GM21529 (cell line): Measurements from ENCODE around the gene SAA1.

Experiments used
- ATAC-seq: cut with Tn5 transposase; IDR thresholded peaks from one replicate; pipeline ENCODE4 v1.9.1; 2021; ENCODE audit not compliant: unreplicated experiment

SAA1 gene

DNA sequence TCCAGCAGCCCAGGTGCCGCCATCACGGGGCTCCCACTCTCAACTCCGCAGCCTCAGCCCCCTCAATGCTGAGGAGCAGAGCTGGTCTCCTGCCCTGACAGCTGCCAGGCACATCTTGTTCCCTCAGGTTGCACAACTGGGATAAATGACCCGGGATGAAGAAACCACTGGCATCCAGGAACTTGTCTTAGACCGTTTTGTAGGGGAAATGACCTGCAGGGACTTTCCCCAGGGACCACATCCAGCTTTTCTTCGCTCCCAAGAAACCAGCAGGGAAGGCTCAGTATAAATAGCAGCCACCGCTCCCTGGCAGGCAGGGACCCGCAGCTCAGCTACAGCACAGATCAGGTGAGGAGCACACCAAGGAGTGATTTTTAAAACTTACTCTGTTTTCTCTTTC lies at the start of gene SAA1:
TSS of gene SAA1 (plus strand) at position 316 of the 400 bp plus-strand sequence. CDS start 624 bp downstream, outside the sequence.
- ATAC-seq, result no peak

DNA sequence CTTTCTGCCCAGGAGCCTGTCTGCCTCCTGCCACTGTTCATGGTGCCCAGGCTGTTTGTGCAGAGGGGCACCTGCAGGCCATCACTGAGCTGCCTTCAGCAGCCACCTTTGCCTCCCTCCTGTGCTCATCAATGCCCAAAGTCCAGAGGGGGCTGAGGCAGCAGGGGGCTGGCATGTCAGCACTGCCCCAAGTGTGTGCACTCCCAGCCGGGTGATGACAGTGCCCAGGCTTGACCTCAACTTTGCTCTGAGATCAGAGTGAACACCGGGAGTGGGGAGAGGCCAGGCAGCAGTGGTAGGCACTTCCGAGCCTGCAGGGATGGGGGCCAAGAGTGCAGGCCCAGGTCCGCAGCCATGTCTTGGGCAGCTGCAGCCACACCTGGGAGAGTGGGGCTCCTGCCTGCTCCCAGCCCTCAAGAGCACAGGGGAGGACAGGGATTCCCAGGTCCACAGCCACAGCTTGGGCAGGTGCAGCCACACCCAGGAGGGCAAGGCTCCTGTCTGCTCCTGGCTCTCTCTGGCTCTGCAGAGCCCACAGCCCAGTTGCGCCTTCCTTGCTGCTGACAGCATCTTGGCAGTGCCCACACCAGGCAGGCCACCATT lies 44.7 kb upstream of the SAA1 start:
- ATAC-seq, result no peak

DNA sequence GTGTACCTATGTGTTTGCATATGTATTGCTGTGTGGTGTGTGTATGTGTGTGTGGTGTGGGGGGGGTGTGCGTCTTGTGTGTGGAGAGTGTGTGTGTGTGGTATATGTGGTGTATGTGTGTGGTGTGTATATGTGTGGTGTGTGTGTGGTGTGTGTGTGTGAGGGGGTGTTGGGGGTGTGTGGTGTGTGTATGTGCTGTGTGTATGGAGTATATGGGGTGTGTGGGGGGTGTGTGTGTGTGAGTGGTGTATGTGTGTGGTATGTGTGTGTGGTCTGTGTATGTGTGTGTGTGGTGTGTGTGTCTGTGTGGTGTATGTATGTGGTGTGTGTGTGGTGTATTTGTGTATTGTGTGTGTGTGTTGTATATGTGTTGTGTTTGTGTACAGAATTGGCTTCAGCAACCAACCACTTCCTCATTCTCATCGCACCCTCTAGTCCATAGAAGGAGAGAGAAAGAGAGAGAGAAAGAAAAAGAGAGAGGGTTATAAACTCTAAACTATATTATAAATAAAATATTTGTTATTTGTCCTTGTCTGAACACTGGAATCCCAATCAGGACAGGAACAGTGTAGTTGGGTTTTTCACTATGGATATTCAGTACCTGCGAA lies 43.1 kb upstream of the SAA1 start:
- no peak for ATAC-seq

DNA sequence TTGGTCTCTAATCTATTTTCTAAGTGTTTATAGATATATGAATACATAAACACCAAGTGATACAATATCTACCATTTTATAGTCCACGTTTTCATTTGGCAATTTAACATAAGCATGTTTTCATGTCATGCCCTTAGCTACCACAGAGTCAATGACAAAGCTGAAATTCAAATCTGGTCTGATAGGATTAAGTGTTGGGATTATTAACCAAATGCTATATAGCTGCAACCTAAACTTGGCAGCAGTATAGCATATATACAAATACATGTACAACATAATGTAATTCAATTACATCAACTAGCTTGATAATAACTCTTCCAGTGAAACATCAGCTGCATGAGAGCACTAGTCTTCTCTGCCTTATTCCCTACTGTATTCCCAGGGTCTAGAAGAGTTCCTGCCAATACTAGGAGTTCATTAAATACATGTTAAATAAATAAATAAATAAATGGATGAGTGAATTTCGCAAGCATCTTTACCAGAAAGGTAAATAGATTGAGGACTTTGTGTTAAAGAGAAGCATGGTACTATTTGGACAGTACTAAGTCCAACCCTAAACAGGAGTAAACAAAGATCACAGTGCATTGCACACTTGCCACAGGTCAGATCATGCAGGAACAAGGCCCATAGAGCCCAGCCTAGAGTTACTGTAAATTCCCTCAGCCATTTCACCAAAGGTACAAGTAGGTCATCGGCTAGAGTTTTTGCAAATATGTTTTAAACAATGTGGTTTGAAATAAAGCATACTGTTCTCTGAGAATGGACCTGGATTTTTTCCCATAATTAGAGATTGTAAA lies 42.3 kb upstream of the SAA1 start:
- no peak for ATAC-seq

DNA sequence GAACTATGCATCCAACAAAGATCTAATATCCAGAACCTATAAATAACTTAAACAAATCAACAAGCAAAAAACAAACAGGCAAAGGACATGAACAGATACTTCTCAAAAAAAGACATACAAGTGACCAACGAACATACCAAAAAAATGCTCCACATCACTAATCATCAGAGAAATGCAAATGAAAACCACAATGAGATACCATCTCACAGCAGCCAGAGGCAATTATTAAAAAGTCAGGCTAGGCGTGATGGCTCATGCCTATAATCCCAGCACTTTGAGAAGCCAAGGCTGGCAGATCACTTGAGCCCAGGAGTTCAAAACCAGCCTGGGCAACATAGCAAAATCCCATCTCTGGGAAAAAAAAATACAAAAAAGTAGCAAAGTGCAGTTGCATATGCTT lies 40.2 kb upstream of the SAA1 start:
- ATAC-seq, result no peak

DNA sequence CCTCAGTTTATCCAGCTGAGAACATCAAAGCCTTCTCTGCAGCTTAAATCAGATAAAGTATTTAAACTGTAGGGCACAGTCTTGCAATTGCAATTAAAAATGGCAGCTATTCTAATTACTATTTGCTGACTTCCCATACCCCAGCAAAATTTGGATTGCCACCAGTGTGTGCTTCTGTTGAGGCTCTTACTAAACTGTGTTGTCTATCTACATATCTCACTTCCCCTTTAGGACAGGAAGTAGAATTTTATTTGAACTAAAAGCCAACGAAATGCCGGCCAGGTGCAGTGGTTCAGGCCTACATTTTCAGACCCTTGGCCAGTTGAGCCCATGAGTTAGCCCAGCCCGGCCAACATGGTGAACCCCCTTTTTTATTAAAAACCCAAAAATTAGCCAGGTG lies 36.6 kb upstream of the SAA1 start:
- ATAC-seq, result peak; percentile 98

DNA sequence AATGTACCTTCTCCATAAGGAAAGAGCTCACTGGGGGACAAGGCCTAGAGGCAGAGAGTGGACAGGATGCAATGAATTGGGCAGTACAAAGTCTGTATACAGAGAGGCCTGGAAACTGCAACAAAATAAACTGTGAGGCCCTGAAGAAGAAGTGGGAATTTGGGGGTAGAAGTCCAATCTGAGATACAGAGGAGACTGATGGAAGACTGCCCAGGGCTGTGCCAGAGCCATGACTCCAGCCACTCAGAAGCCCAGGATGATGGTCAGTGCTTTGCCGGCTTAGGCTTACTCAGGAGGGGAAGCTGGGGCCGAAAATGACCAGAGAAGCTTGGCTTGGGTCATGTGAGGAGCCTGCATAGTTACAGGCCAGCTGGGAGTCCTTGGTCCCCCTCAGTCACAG lies 35.2 kb upstream of the SAA1 start:
- ATAC-seq, result no peak

DNA sequence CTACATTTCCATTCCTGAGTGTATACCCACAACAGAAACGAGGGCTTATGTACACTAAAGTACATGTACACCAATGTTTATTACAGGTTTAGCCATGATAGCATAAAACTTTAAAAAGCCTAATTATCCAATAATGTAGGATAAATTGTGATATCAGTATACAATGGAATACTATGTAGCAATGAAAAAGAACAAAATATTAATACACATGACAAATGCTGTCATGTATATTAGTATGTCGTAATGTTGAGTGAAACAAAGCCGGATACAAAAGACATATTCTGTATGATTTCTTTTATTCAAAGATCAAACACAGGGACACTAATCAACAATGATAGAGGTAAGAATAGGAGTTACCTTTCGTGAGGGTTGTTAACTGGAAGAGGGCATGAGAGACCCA lies 32.2 kb upstream of the SAA1 start:
- ATAC-seq, result no peak

DNA sequence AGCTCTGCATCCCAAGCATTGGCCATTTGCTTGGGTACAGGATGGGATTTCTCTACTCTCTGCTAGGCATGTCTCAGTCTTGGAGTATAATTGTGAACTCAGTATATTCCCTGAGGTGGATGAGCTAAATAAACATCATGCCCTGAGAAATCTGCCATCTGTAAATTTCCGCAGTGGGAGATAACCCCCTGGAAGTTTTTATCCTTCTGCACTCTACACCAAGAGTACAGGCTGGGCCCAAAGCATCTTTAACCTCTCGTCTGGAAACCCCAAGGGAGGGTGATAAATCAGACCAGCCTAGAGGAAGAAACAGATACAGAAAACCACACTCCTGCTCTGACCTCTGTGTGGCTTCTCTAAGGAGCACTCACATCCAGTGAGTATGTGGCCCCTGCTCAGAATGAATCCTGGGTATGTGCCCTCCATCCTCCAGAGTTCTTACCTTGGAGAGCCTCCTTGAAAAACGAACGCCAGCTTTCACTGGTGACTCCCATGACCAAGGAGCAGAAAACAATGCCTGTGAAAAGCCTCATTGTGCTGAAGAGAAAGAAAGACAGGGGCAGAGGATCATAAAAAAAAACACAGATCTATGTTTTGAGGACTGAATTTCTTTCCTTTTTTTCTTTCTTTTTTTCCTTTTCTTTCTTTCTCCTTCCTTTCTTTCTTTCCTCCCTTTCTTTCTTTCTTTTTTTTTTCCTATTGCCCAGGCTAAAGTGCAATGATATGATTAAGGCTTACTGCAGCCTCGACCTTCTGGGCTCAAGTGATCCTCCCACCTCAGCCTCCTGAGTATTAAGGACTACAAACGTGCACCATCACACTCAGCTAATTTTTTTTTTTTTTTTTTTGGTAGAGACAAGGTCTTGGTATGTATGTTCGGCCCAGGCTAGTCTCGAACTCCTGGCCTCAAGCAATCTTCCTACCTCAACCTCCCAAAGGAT lies 30.4 kb upstream of the SAA1 start:
- ATAC-seq, result no peak

DNA sequence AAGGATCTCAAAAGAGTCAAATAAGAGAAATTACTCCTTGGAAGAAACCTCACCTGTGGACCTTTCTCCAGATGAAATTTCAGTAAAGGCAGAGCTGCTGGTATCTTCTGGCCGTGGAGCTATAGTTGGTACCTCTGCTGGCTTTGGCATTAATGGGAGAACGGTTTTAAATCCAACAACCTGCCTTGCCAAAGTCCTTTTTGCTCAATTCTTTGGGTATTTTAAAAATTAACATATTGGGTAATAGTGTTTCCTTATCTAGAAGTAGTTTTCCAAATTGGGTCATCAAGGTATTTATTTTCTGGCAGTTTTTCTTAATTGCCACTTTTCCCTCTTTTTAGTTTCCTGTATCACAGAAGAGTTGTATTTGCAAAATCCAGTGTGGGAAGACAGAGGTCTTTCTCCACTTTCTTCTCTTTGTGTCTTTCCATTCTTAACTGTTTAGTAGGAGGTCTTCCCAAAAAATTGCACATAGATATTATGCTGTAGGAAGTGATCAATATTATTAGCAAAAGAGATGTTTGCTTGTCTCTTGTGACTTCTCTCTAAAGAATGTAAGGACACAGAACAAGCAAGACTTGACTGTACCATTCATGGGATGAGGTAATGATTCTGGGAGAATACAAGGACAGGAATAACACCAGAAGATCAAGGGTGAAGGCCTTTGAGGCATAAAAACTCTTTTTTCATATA lies 29.3 kb upstream of the SAA1 start, which contains the start of gene SAA4:
TSS of gene SAA4 (minus strand) at position 139 of the 693 bp plus-strand sequence. CDS start 876 bp downstream, outside the sequence.
- no peak for ATAC-seq

DNA sequence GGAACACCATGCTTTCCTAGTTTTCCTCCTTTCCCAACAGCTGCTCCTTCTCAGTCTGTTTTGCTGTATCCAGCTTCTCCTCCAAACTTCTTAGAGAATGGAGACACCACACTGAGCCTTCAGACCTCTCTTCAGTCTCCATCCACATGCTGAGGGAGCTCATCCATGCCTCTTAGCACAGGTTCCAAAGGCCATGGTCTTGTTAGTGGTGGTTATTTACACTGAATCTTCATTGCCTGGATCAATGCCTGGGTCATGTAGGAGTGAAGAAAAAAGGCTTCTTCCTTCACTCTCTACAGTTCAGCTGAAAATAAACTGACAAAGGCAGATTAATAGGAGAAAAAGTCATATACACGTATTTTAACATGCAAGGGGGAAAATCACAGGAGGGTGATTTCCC lies 26.4 kb upstream of the SAA1 start:
- no peak for ATAC-seq

DNA sequence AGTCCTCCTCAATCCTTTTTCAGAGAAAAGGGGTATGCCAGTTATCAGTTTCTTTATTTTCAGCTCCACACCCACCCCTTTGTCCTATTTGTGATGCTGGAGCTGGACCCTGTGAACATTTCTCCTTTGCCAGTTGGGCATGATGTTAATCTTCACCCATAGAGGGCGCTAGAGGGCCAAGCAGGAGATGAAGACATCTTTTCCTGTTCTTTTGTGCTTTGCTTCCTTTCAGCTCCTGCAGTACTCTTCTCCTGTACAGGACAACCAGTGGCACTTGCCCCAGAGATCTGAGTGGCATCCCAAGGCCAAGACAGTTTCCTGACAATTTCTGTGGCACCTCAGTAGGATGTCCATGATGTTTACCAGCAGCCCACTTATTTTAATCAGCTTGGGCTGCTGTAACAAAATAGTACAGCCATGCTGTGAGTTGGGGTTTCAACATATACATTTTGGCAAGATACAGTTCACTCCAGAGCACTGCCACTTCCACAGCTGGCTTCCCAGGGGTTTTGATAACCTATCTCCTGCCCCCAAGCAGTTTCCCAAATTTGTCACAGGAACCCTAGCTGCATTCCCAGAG lies 22.2 kb upstream of the SAA1 start:
- ATAC-seq, result no peak

DNA sequence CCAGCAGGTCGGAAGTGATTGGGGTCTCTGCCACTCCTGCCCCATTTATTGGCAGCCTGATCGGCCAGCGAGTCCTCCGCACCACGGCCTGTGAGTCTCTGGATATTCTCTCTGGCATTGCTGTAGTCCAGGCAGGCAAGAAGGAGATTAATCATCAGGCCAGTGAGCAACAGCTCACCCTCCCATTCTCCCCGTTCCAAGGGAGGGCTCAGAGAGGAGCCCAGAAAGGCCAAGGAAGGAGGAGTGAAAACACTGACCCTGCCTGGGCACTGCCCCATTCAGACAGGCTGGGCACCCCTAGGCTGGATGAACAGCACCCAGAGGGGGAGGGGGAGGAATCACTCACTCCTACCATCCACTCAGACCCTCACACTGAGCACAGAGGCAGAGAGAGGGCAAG lies 20.7 kb upstream of the SAA1 start:
- ATAC-seq, result no peak

DNA sequence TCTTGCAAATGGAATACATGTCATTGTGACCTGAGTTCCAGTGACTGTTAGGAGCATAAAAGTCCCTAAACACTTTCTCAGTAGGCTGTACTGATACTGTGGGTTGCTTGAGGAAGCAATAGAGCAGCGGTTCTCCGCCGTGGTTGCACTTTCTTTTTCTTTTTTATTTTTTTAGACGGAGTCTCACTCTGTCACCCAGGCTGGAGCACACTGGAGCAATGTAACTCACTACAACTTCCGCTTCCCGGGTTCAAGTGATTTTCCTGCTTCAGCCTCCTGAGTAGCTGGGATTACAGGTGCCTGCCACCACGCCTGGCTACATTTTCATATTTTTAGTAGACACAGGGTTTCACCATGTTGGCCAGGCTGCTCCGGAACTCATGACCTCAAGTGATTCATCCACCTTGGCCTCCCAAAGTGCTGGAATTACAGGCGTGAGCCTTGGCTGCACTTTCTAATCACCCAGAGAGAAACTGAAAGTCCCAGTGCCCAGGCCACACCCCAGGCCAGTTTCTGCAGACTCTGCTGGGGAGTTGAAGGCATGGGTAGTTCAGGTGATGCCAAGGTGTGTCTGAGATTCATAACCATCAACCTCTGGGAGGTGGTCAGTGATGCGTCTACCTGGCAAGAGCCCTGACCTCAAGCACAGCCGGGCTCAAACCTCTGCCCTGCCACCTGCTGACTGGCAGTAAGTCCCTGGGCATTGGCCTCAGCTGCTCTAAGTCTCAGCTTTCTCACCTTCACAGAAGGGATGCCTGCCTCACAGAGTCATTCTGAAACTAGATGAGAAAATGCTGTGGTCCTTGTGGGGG lies 19.5 kb upstream of the SAA1 start:
- ATAC-seq, result peak; percentile 84

DNA sequence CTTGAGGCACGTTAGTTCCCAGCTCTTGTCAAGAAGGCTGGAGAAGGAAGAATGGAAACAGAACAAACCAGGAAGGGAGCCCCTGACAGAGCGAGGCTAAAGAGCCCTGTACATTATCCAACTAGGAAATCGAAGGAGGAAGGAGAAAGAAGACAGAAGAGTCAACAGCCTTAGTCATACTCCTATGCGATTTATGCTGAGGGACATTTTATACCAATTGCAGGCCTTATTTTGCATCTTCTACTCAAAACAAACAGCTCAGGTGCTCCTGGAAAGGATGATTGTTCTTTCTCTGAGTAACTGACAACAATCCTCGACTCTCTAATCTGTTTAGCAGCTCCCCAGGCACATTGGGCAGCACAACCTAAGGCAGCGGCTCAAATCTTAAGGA lies 18.9 kb upstream of the SAA1 start:
- peak; percentile 18 for ATAC-seq

DNA sequence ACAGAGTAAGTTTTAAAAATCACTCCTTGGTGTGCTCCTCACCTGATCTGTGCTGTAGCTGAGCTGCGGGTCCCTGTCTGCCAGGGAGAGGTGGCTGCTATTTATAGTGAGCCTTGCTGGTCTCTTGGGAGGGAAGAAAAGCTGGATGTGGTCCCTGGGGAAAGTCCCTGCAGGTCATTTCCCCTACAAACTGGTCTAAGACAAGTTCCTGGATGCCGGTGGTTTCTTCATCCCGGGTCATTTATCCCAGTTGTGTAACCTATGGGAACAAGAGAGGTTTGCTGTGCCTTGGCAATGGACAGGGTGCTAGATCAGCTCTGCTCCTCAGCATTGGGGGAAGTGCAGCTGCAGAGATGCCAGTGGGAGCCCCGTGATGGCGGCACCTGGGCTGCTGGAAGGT lies 17.5 kb upstream of the SAA1 start, which contains the start of gene SAA2:
TSS of gene SAA2 (minus strand) at position 108 of the 400 bp plus-strand sequence. CDS start 657 bp downstream, outside the sequence.
- no peak for ATAC-seq

DNA sequence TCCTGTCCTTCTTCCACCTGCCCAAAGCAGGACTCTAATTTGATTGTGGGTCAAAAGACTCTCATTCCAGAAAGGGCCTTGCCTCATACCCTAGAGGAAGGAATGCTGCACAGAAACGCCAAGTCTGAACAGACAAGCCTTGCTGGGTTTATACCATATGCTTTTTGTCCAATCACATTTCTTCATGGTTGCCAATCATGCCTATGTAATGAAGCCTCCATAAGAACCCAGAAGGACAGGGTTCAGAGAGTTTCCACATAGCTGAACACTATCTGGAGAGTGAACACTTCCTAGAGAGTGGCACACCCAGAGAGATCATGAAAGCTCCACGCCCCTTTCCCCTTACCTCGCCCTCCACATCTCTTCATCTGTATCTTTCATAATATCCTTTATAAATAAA lies 12.8 kb upstream of the SAA1 start:
- no peak for ATAC-seq

DNA sequence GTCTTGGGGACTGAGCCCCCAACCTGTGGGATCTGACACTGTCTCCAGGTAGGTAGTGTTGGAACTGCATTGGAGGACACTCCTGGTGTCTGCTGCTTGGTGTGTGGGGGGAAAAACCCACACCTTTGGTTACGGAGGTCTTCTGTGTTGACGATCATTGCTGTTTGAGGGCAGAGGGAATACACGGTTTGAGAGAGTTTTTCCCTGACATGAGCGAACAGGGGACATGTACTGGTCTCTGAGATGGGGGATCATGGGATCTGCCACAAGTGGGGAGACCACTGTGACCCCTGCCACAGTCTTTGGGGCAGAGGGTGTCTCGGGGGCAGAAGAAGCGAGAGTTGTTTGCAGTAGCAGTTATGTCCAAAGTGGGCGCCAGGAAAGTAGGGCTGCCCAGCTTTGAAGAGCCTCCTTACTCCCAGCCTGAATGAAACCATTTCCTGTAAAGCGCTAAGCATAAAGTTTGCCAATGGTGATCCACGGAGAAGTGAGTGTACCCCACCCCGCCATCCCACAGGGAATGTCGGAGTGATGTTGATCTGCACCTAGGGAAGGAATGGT lies 12.2 kb upstream of the SAA1 start:
- ATAC-seq, result no peak
